Dermis microvascular lymphatic vessel endothelial cell (primary cell): ENCODE results near the gene METTL25B. TPM values are rescaled to one million over a fixed set of nuclear protein-coding genes. Genes with fewer than 3 reads are reported as not detected.
"Not testable (repeated sequence)": the region's sequence is repeated elsewhere in the genome, so short reads cannot be mapped to it uniquely, and the experiment has no call there.

Experiments used
- DNase-seq, 2 donors: peaks; one replicate each; pipeline versions ENCODE4 v3.0.0 to v3.0.0-alpha.2; 2010; ENCODE audit warnings: low read depth in 2 of 2
- total RNA-seq: library from RNA; depleted of rRNA; stranded (reverse); fragments of >200 nt; gene quantifications from 2 replicates; pipeline ENCODE4 v1.2.1, GENCODE V29; 2014

The METTL25B gene
- total RNA-seq, 1 donor from 2014 or later, result 7.3 TPM

- DNase-seq, result no peak
Measured at GRCh38 chr1:156747742-156748669, 19.7 kb downstream of the METTL25B start.

- peak in 1 of 2 donors; percentile 61 for DNase-seq
Measured at GRCh38 chr1:156748670-156749418, 20.6 kb downstream of the METTL25B start.

GRCh38 chr1:156749419-156750118 is 21.3 kb downstream of the METTL25B start:
- DNase-seq, result no peak

- DNase-seq, result no peak
Measured at GRCh38 chr1:156750191-156750672, 22.0 kb downstream of the METTL25B start.

GRCh38 chr1:156750711-156751450 is 22.6 kb downstream of the METTL25B start:
- DNase-seq, result peak in 1 of 2 donors; percentile 50

GRCh38 chr1:156751451-156751756 is 23.1 kb downstream of the METTL25B start, which contains the start of gene HDGF:
Gene HDGF (minus strand): TSS chr1:156751675. CDS start chr1:156751429, 246 bp downstream.
- DNase-seq, result no peak

GRCh38 chr1:156751757-156752481 is 23.6 kb downstream of the METTL25B start:
- peak; percentile 90 to 98 for DNase-seq

- DNase-seq, result no peak
Measured at GRCh38 chr1:156752843-156753482, 24.7 kb downstream of the METTL25B start.

GRCh38 chr1:156754219-156754618 is 25.9 kb downstream of the METTL25B start:
- no peak for DNase-seq

- DNase-seq, result no peak
Measured at GRCh38 chr1:156755527-156755950, 27.3 kb downstream of the METTL25B start.

- DNase-seq, result no peak
Measured at GRCh38 chr1:156756355-156756754, 28.1 kb downstream of the METTL25B start.

- not testable (repeated sequence) for DNase-seq
Measured at GRCh38 chr1:156757572-156758253, 29.4 kb downstream of the METTL25B start.

GRCh38 chr1:156760092-156760795 is 32.0 kb downstream of the METTL25B start:
- DNase-seq, result no peak

GRCh38 chr1:156760796-156761104 is 32.5 kb downstream of the METTL25B start:
- DNase-seq, result no peak

- DNase-seq, result not testable (repeated sequence)
Measured at GRCh38 chr1:156765136-156765535, 36.9 kb downstream of the METTL25B start.

GRCh38 chr1:156765666-156766065 is 37.4 kb downstream of the METTL25B start:
- no peak for DNase-seq

GRCh38 chr1:156766298-156767100 is 38.2 kb downstream of the METTL25B start:
- DNase-seq, result peak in 1 of 2 donors; percentile 34
